ENCODE data around the gene GOLGA6L10.

DNA sequence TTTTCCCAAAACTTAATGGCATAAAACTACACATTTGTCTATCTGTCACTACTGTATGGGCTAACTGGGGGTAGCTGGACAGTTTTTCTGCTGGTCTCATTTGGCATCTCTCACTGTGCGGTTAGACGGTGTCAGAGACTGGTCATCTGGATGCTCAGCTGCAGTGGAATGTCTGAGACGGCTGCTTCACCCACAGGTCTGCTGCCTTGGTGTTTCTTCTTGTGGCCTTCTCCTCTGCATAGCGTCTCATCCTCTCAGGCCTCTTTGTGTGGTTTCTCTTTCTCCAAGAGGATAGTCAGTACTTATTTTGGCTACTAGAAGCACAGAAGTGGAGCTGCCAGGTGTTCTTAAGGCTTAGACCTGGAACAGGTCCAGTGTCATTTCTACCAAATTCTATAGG, 44.4 kb upstream of the GOLGA6L10 start:
- TF ChIP-seq ZFP30 (CRISPR knock-in tag; IDR thresholded peaks at IDR 0.05) (no peak), RARB (CRISPR knock-in tag; IDR thresholded peaks at IDR 0.05) (no peak), ZNF565 (CRISPR knock-in tag; conservative IDR thresholded peaks at IDR 0.05; ENCODE audit: low read depth) (no peak), BACH2 (CRISPR knock-in tag; IDR thresholded peaks at IDR 0.05; ENCODE audit: borderline replicate concordance) (no peak), ZFP3 (CRISPR knock-in tag; IDR thresholded peaks at IDR 0.05) (no peak), ZNF8 (CRISPR knock-in tag; IDR thresholded peaks at IDR 0.05) (no peak), ESRRG (CRISPR knock-in tag; IDR thresholded peaks at IDR 0.05) (no peak), CSDC2 (CRISPR knock-in tag; IDR thresholded peaks at IDR 0.05) (no peak), ARNTL (CRISPR knock-in tag; IDR thresholded peaks at IDR 0.05; ENCODE audit: borderline replicate concordance, low read depth) (no peak), ISL1 (CRISPR knock-in tag; IDR thresholded peaks at IDR 0.05) (no peak)
- TF ChIP-seq, protein P1, sequence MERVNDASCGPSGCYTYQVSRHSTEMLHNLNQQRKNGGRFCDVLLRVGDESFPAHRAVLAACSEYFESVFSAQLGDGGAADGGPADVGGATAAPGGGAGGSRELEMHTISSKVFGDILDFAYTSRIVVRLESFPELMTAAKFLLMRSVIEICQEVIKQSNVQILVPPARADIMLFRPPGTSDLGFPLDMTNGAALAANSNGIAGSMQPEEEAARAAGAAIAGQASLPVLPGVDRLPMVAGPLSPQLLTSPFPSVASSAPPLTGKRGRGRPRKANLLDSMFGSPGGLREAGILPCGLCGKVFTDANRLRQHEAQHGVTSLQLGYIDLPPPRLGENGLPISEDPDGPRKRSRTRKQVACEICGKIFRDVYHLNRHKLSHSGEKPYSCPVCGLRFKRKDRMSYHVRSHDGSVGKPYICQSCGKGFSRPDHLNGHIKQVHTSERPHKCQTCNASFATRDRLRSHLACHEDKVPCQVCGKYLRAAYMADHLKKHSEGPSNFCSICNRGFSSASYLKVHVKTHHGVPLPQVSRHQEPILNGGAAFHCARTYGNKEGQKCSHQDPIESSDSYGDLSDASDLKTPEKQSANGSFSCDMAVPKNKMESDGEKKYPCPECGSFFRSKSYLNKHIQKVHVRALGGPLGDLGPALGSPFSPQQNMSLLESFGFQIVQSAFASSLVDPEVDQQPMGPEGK (CRISPR knock-in tag; IDR thresholded peaks at IDR 0.05; ENCODE audit: borderline replicate concordance) = no peak
- TF ChIP-seq, protein P2, sequence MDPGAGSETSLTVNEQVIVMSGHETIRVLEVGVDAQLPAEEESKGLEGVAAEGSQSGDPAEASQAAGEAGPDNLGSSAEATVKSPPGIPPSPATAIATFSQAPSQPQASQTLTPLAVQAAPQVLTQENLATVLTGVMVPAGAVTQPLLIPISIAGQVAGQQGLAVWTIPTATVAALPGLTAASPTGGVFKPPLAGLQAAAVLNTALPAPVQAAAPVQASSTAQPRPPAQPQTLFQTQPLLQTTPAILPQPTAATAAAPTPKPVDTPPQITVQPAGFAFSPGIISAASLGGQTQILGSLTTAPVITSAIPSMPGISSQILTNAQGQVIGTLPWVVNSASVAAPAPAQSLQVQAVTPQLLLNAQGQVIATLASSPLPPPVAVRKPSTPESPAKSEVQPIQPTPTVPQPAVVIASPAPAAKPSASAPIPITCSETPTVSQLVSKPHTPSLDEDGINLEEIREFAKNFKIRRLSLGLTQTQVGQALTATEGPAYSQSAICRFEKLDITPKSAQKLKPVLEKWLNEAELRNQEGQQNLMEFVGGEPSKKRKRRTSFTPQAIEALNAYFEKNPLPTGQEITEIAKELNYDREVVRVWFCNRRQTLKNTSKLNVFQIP (CRISPR knock-in tag; IDR thresholded peaks at IDR 0.05; ENCODE audit: borderline replicate concordance, low read depth) = no peak

All from SK-N-SH treated with all-trans-retinoic acid at 6 μM for 48 hours (cell line).